ENCODE measurements around the gene PEAK1. TPM values are rescaled to one million over a fixed set of nuclear protein-coding genes. Genes with fewer than 3 reads are reported as not detected.
A peak's percentile ranks its signal among the peaks of the same experiment; 100 is the strongest.

PEAK1 gene
- total and polyA plus RNA-seq, 9 of the 15 experiments (the other 6 are each of a cell fraction or from before 2014, with no cell fraction given) = 0.99 to 22.4 (median 10.8) TPM

DNA sequence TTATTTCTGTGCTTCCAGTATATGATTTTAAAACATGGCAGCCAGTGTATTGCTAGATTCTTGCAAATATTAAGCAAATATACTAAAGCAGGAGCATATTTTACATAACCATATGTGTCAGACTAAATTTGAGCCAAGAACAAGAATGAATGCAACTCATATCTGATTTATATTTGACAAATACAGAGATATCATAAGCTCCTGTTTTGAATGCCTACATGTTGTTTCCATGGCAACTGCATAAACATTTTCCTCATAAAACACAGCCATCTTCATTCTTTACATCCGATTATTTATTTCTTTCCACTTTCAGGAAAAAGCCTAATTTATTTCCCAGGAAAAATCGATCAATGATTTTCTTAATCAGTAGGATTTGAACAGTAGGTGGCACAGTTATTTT is 176.8 kb downstream of the PEAK1 start:
- Histone ChIP-seq H3K9ac (ENCODE audit: insufficient read depth in 1 of 2, low read depth in 2 of 2, low read length in 2 of 2) (no peak overlapping the region), H3K27ac (ENCODE audit: extremely low read depth, low read depth, low read length) (no peak overlapping the region), H3K4me2 (ENCODE audit: insufficient read depth, low read length) (no peak overlapping the region), H3K9me3 (replicated peaks; ENCODE audit: control insufficient read depth, insufficient read depth, low read depth, low read length) (no peaks in the 10 kb centered on the region), H3K9me1 (ENCODE audit: control insufficient read depth, insufficient read depth, low read length) (no peaks in the 10 kb centered on the region), H4K20me1 (replicated peaks; ENCODE audit: control insufficient read depth, insufficient read depth, low read length) (no peaks in the 10 kb centered on the region), H3K79me2 (ENCODE audit: control insufficient read depth, insufficient read depth, low read length) (no peaks in the 10 kb centered on the region), H3K27me3 (ENCODE audit: control insufficient read depth in 2 of 2, insufficient read depth in 2 of 2, low read length in 2 of 2) (no peaks in the 10 kb centered on the region), H3K36me3 (ENCODE audit: control insufficient read depth, insufficient read depth, low read length) (no peaks in the 10 kb centered on the region; the same call in 2 of the 3 replicates), H3K4me3 (no peak overlapping the region), H3K4me1 (replicated peaks in 1 of 2; ENCODE audit: control insufficient read depth in 2 of 2, insufficient read depth in 2 of 2, low read length in 2 of 2) (no peaks in the 10 kb centered on the region), H2AFZ (ENCODE audit: low read depth, low read length) (no peak overlapping the region)
- no peak for ATAC-seq
- no TSS peak for BruUV-seq (replicated peaks)
- in situ Hi-C loops (cut with MboI) = no loop called here
- ChIA-PET CTCF (ENCODE audit: low intra/inter-chr PET ratio) (no interaction called here), POLR2A (no interaction called here)
- FAIRE-seq = no peak
- WGBS (ENCODE audit: insufficient coverage, low coverage, missing lambda C conversion rate) = 75% methylated on average over 2 of the region's 2 CpGs
- intact Hi-C loops (cut with micrococcal nuclease) = no loop called here
- TF ChIP-seq ASH1L (IDR thresholded peaks at IDR 0.05; ENCODE audit: borderline replicate concordance, low read depth, partially characterized antibody) = no peak
- peak; percentile 85 for TF ChIP-seq RFX1 (IDR thresholded peaks at IDR 0.05)
- no peak for DNase-seq (ENCODE audit: extremely low read depth in 1 of 4, low spot score in 3 of 4)

DNA sequence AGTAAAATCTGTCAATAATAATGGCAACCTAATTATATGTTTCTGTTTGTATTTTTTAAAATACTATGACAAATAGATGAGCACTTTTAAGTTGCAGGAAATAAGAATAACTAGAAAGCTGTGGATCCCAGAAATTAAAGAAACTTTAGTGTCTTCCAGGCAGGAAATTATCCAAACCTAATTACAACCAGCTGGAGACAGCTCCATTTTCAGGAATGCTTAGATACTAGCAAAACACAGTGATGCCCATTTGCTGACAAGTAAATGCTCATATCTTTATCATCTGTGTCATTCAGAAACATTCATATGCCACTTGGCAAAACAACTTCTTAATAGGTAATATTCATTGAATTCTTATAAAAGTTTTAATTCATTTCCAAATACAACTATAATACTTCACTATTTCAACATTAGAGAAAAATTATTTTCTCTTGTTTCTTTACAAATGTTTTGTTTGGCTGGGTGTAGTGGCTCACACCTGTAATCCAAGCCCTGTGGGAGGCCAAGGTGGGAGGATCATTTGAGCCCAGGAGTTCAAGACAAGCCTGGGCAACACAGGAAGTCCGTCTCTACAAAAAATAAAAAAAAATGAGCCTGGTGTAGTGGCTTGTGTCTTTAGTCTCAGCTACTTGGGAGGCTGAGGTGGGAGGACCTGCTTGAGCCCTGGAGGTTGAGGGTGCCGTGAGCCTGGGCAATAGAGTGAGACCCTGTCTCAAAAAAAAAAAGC is 179.9 kb downstream of the PEAK1 start:
- FAIRE-seq = no peak
- peaks cover 5% of the 10 kb centered on the region; the same call in 2 of the 3 replicates for H3K36me3 ChIP-seq (ENCODE audit: control insufficient read depth, insufficient read depth, low read length)
- H3K27me3 ChIP-seq (ENCODE audit: control insufficient read depth in 2 of 2, insufficient read depth in 2 of 2, low read length in 2 of 2) = no peaks in the 10 kb centered on the region
- H3K9me3 ChIP-seq (replicated peaks; ENCODE audit: control insufficient read depth, insufficient read depth, low read depth, low read length) = peaks cover 6% of the 10 kb centered on the region
- no peak overlapping the region for H3K4me3 ChIP-seq
- BruUV-seq (replicated peaks) = no TSS peak
- no peak overlapping the region for H2AFZ ChIP-seq (ENCODE audit: low read depth, low read length)
- H3K4me2 ChIP-seq (ENCODE audit: insufficient read depth, low read length) = no peak overlapping the region
- in situ Hi-C loops (cut with MboI) = no loop called here
- no peak overlapping the region for H3K9ac ChIP-seq (ENCODE audit: insufficient read depth in 1 of 2, low read depth in 2 of 2, low read length in 2 of 2)
- H4K20me1 ChIP-seq (replicated peaks; ENCODE audit: control insufficient read depth, insufficient read depth, low read length) = no peaks in the 10 kb centered on the region
- no peaks in the 10 kb centered on the region for H3K9me1 ChIP-seq (ENCODE audit: control insufficient read depth, insufficient read depth, low read length)
- no peak overlapping the region for H3K27ac ChIP-seq (ENCODE audit: extremely low read depth, low read depth, low read length)
- 60% methylated on average over 2 of the region's 2 CpGs for WGBS (ENCODE audit: insufficient coverage, low coverage, missing lambda C conversion rate)
- ChIA-PET CTCF (ENCODE audit: low intra/inter-chr PET ratio) (no interaction called here), POLR2A (no interaction called here)
- no peak for ATAC-seq
- H3K4me1 ChIP-seq (replicated peaks in 1 of 2; ENCODE audit: control insufficient read depth in 2 of 2, insufficient read depth in 2 of 2, low read length in 2 of 2) = no peaks in the 10 kb centered on the region
- no peak for DNase-seq (ENCODE audit: extremely low read depth in 1 of 4, low spot score in 3 of 4)
- no peaks in the 10 kb centered on the region for H3K79me2 ChIP-seq (ENCODE audit: control insufficient read depth, insufficient read depth, low read length)
- intact Hi-C loops (cut with micrococcal nuclease) = no loop called here
- TF ChIP-seq, protein P1, sequence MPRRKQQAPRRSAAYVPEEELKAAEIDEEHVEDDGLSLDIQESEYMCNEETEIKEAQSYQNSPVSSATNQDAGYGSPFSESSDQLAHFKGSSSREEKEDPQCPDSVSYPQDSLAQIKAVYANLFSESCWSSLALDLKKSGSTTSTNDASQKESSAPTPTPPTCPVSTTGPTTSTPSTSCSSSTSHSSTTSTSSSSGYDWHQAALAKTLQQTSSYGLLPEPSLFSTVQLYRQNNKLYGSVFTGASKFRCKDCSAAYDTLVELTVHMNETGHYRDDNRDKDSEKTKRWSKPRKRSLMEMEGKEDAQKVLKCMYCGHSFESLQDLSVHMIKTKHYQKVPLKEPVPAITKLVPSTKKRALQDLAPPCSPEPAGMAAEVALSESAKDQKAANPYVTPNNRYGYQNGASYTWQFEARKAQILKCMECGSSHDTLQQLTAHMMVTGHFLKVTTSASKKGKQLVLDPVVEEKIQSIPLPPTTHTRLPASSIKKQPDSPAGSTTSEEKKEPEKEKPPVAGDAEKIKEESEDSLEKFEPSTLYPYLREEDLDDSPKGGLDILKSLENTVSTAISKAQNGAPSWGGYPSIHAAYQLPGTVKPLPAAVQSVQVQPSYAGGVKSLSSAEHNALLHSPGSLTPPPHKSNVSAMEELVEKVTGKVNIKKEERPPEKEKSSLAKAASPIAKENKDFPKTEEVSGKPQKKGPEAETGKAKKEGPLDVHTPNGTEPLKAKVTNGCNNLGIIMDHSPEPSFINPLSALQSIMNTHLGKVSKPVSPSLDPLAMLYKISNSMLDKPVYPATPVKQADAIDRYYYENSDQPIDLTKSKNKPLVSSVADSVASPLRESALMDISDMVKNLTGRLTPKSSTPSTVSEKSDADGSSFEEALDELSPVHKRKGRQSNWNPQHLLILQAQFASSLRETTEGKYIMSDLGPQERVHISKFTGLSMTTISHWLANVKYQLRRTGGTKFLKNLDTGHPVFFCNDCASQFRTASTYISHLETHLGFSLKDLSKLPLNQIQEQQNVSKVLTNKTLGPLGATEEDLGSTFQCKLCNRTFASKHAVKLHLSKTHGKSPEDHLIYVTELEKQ (CRISPR knock-in tag; IDR thresholded peaks at IDR 0.05) = no peak
- TF ChIP-seq RBM17 (IDR thresholded peaks at IDR 0.05; ENCODE audit: borderline replicate concordance, low read depth, low read length) (no peak), BRF1 (IDR thresholded peaks at IDR 0.05; ENCODE audit: borderline replicate concordance, extremely low read depth, insufficient read length) (no peak), POLR2H (tag; IDR thresholded peaks at IDR 0.05; ENCODE audit: low read depth) (no peak), SMAD1 (IDR thresholded peaks at IDR 0.05; ENCODE audit: low read depth, low read length, partially characterized antibody) (no peak)
- TF ChIP-seq, protein P2, sequence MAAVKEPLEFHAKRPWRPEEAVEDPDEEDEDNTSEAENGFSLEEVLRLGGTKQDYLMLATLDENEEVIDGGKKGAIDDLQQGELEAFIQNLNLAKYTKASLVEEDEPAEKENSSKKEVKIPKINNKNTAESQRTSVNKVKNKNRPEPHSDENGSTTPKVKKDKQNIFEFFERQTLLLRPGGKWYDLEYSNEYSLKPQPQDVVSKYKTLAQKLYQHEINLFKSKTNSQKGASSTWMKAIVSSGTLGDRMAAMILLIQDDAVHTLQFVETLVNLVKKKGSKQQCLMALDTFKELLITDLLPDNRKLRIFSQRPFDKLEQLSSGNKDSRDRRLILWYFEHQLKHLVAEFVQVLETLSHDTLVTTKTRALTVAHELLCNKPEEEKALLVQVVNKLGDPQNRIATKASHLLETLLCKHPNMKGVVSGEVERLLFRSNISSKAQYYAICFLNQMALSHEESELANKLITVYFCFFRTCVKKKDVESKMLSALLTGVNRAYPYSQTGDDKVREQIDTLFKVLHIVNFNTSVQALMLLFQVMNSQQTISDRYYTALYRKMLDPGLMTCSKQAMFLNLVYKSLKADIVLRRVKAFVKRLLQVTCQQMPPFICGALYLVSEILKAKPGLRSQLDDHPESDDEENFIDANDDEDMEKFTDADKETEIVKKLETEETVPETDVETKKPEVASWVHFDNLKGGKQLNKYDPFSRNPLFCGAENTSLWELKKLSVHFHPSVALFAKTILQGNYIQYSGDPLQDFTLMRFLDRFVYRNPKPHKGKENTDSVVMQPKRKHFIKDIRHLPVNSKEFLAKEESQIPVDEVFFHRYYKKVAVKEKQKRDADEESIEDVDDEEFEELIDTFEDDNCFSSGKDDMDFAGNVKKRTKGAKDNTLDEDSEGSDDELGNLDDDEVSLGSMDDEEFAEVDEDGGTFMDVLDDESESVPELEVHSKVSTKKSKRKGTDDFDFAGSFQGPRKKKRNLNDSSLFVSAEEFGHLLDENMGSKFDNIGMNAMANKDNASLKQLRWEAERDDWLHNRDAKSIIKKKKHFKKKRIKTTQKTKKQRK (IDR thresholded peaks at IDR 0.05; ENCODE audit: borderline replicate concordance, low read depth, low read length) = no peak

All from K562 (cell line).